DOHH2 (cell line): ENCODE results near the gene ITPRID2.
A peak's percentile ranks its signal among the peaks of the same experiment; 100 is the strongest.

Source experiments
- H3F3A ChIP-seq: fragments of 200-600 bp; sonication (generic), shearing (Covaris generic); 2 replicates; pipeline ENCODE4 v1.6.0; 2016; ENCODE audit warnings: antibody characterized with exemption, mild to moderate bottlenecking; ENCODE audit not compliant: control insufficient read depth, insufficient read depth
- H3K27ac ChIP-seq: fragments of 200-600 bp; sonication (generic); 2 replicates; pipeline ENCODE4 v1.5.1; 2014; ENCODE audit warnings: low read depth, mild to moderate bottlenecking, low read length, moderate library complexity
- H3K27me3 ChIP-seq: fragments of 200-600 bp; sonication (generic); 2 replicates; pipeline ENCODE4 v1.6.1; 2014; ENCODE audit warnings: mild to moderate bottlenecking, low read length, mixed read lengths; ENCODE audit not compliant: control insufficient read depth
- H3K36me3 ChIP-seq: fragments of 200-600 bp; sonication (generic); 2 replicates; pipeline ENCODE4 v1.6.1; 2014; ENCODE audit warnings: mild to moderate bottlenecking, low read length, moderate library complexity, mixed read lengths; ENCODE audit not compliant: control insufficient read depth
- H3K4me1 ChIP-seq: fragments of 200-600 bp; sonication (generic); 2 replicates; pipeline ENCODE4 v1.6.1; 2014; ENCODE audit warnings: mild to moderate bottlenecking, low read length, mixed read lengths; ENCODE audit not compliant: control insufficient read depth
- H3K4me2 ChIP-seq: fragments of 200-600 bp; sonication (generic); 2 replicates; pipeline ENCODE4 v1.6.0; 2014; ENCODE audit warnings: mild to moderate bottlenecking, low read length, moderate library complexity
- H3K4me3 ChIP-seq: fragments of 200-600 bp; sonication (generic); 2 replicates; pipeline ENCODE4 v1.5.1; 2014; ENCODE audit warnings: mild to moderate bottlenecking, low read length, mixed read lengths
- H3K79me2 ChIP-seq: fragments of 200-600 bp; sonication (generic); 2 replicates; pipeline ENCODE4 v1.6.1; 2014; ENCODE audit warnings: mild to moderate bottlenecking, low read length, mixed read lengths; ENCODE audit not compliant: control insufficient read depth
- H3K9me2 ChIP-seq: fragments of 200-600 bp; sonication (generic); replicated peaks from 2 replicates; pipeline ENCODE4 v1.6.1; 2014; ENCODE audit warnings: mild to moderate bottlenecking, low read length, mixed read lengths; ENCODE audit not compliant: control insufficient read depth
- H3K9me3 ChIP-seq: fragments of 200-600 bp; sonication (generic); 2 replicates; pipeline ENCODE4 v1.6.1; 2014; ENCODE audit warnings: antibody characterized with exemption, low read length, mixed read lengths; ENCODE audit not compliant: control insufficient read depth, insufficient read depth
- H4K20me1 ChIP-seq: fragments of 200-600 bp; sonication (generic); 2 replicates; pipeline ENCODE4 v1.6.0; 2014; ENCODE audit warnings: low read depth, mild to moderate bottlenecking, antibody characterized with exemption, low read length, moderate library complexity; ENCODE audit not compliant: control insufficient read depth, insufficient read depth
- CTCF ChIP-seq: fragments of 200-600 bp; sonication (generic); IDR thresholded peaks from one replicate; pipeline ENCODE4 v1.5.1; 2014; ENCODE audit warnings: antibody characterized with exemption, mild to moderate bottlenecking, low read depth, low read length; ENCODE audit not compliant: poor library complexity, severe bottlenecking
- EZH2phosphoT487 ChIP-seq: fragments of 200-600 bp; sonication (generic); IDR thresholded peaks from 2 replicates; pipeline ENCODE4 v1.6.1; 2017; ENCODE audit warnings: borderline replicate concordance, mild to moderate bottlenecking, antibody characterized with exemption, low read length, moderate library complexity, mixed read lengths

The ITPRID2 gene

DNA sequence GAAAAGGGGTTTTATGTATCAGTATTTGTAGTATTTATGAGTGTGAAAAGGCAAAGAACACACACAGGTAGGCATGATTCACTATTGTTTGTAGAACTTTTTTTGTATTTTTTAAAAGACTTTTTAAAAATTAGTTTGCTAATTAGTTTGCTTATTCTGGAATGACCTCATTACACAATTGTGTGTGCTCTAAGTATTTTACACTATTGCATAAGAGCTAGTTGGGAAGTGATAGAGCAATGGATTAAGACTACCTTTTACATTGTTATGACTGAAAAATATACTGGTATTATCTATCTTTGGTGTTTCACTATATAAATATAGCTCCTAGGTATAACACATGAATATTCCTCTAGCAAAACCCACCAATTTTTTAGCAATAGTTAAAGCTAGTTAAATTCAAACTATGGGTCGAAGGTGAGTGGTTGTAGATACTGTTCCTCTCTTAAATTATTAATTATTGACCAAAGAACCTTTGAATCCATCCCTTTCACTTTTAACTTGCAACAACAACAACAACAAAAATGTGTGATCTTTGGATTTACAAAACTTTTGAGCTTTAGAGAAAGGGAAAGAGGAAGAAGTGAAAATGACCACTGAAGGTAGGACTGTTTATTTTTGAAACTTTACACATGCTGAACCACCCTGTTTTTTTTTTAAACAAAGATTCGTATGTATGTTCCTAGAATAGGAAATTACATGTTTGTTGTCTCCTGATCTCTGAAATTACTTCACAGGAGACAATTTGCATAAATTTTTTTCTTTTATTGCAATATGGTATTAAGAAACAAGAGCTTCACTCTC lies 18.7 kb downstream of the ITPRID2 start:
- Histone ChIP-seq H3K9me2 (no peaks in the 10 kb centered on the region), H3K27me3 (no peaks in the 10 kb centered on the region), H3K9me3 (no peaks in the 10 kb centered on the region), H3K4me2 (peak overlapping the region; percentile 13; the same call in 1 of the 2 replicates), H3K4me1 (peaks cover 25% of the 10 kb centered on the region), H3K36me3 (peaks cover 84% of the 10 kb centered on the region), H3F3A (no peaks in the 10 kb centered on the region), H3K4me3 (no peak overlapping the region), H3K27ac (no peak overlapping the region), H3K79me2 (peaks cover 18% of the 10 kb centered on the region), H4K20me1 (no peaks in the 10 kb centered on the region)
- TF ChIP-seq CTCF: no peak
- TF ChIP-seq EZH2phosphoT487: no peak

GRCh38 chr2:181911830-181912229 lies 20.3 kb downstream of the ITPRID2 start:
- Histone ChIP-seq H3K36me3 (peaks cover 85% of the 10 kb centered on the region), H3K27ac (no peak overlapping the region), H3K4me2 (no peak overlapping the region), H3F3A (no peaks in the 10 kb centered on the region), H3K9me3 (no peaks in the 10 kb centered on the region), H4K20me1 (no peaks in the 10 kb centered on the region), H3K27me3 (no peaks in the 10 kb centered on the region), H3K79me2 (peaks cover 10% of the 10 kb centered on the region), H3K4me1 (peaks cover 25% of the 10 kb centered on the region), H3K4me3 (no peak overlapping the region), H3K9me2 (no peaks in the 10 kb centered on the region)
- TF ChIP-seq EZH2phosphoT487 (no peak), CTCF (no peak)

- TF ChIP-seq EZH2phosphoT487: no peak
- TF ChIP-seq CTCF: no peak
- no peak overlapping the region for H3K4me3 ChIP-seq
- H3K4me2 ChIP-seq: no peak overlapping the region
- no peak overlapping the region for H3K27ac ChIP-seq
- no peaks in the 10 kb centered on the region for H3K9me3 ChIP-seq
- peaks cover 2% of the 10 kb centered on the region; the same call in 1 of the 2 replicates for H3K79me2 ChIP-seq
- no peaks in the 10 kb centered on the region for H3K27me3 ChIP-seq
- H3K4me1 ChIP-seq: peaks cover 7% of the 10 kb centered on the region
- no peaks in the 10 kb centered on the region for H3K9me2 ChIP-seq
- no peaks in the 10 kb centered on the region for H4K20me1 ChIP-seq
- H3K36me3 ChIP-seq: peaks cover 88% of the 10 kb centered on the region
- no peaks in the 10 kb centered on the region for H3F3A ChIP-seq
Measured at GRCh38 chr2:181915102-181915501, 23.6 kb downstream of the ITPRID2 start.
